ENCODE data around the gene METTL5. TPM values are rescaled to one million over a fixed set of nuclear protein-coding genes. Genes with fewer than 3 reads are reported as not detected.

METTL5 gene
- total and polyA plus RNA-seq, 11 donors, result 50.8 to 120 (median 69.8) TPM

GRCh38 chr2:169798718-169799592 is 25.8 kb downstream of the METTL5 start, which contains the start of gene SSB:
SSB (plus strand) TSS chr2:169798871; CDS start chr2:169800961, 2,090 bp downstream.
- peak within 1 kb of the TSS; percentile 65 to 98 (median 84) for H3K4me3 ChIP-seq
- peak within 1 kb of the TSS; percentile 74 to 91 (median 79) for H3K27ac ChIP-seq
- H3K4me1 ChIP-seq, result peaks cover 0 to 31% (median 7%) of the 10 kb centered on the region in 12 donors
- TF ChIP-seq POLR2A (IDR thresholded peaks at IDR 0.05) (peak in 1 of 2 donors; percentile 76), CTCF (IDR thresholded peaks at IDR 0.05) (peak in 1 of 12 donors; percentile 17)
- no peaks in the 10 kb centered on the region for H3K27me3 ChIP-seq
- ATAC-seq (peak; percentile 100), DNase-seq (peak; percentile 93 to 97 (median 96))
- WGBS, 4 donors, result 0% methylated on average over 58 to 67 of the region's 67 CpGs
- intact Hi-C loops (cut with DNase I), result loop anchor here in 3 of 10 donors (10.0 kb wide), 3 partner anchors 104 to 274 kb away; partner anchors contain the start of genes CFAP210 (in 1 of the 3), PHOSPHO2 (in 1 of the 3) and PPIG (in 1 of the 3)
- H3K9me3 ChIP-seq, result no peaks in the 10 kb centered on the region
- peaks cover 0 to 32% (median 28%) of the 10 kb centered on the region in 9 donors for H3K36me3 ChIP-seq

- peak overlapping the region; percentile 20 to 91 (median 79) for H3K27ac ChIP-seq
- WGBS, 4 donors, result 10 to 20% (median 14%) methylated on average over 4 of the region's 4 CpGs
- peaks cover 0 to 27% (median 23%) of the 10 kb centered on the region in 9 donors for H3K36me3 ChIP-seq
- DNase-seq (no peak), ATAC-seq (no peak)
- TF ChIP-seq POLR2A (IDR thresholded peaks at IDR 0.05) (no peak), CTCF (IDR thresholded peaks at IDR 0.05) (no peak)
- peaks cover 0 to 31% (median 7%) of the 10 kb centered on the region in 12 donors for H3K4me1 ChIP-seq
- H3K9me3 ChIP-seq, result no peaks in the 10 kb centered on the region
- intact Hi-C loops (cut with DNase I), result loop anchor here in 3 of 10 donors (10.0 kb wide), 3 partner anchors 104 to 274 kb away; partner anchors contain the start of genes CFAP210 (in 1 of the 3), PHOSPHO2 (in 1 of the 3) and PPIG (in 1 of the 3)
- peak overlapping the region; percentile 65 to 98 (median 84) for H3K4me3 ChIP-seq
- H3K27me3 ChIP-seq, result no peaks in the 10 kb centered on the region
Measured at GRCh38 chr2:169798397-169798717, 26.3 kb downstream of the METTL5 start.

DNA sequence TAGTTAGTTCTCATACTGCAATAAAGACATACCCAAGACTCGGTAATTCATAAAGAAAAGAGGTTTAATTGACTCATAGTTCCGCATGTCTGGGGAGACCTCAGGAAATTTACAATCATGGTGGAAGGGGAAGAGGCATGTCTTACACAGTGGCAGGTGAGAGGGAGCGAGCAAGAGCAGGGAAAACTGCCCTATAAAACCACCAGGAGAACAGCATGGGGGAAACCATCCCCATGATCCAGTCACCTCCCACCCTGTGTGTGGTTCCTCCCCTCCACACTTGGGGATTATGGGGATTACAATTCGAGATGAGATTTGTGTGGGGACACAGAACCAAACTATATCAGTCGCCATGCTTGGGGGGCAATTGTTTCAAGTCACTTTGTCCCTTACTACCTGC is 27.1 kb downstream of the METTL5 start:
- H3K27me3 ChIP-seq, result no peaks in the 10 kb centered on the region
- ATAC-seq, result no peak
- H3K36me3 ChIP-seq, result peaks cover 0 to 20% (median 17%) of the 10 kb centered on the region in 9 donors
- H3K4me3 ChIP-seq, result no peak overlapping the region
- DNase-seq, result no peak
- TF ChIP-seq CTCF (IDR thresholded peaks at IDR 0.05), result no peak
- no peak for TF ChIP-seq POLR2A (IDR thresholded peaks at IDR 0.05)
- intact Hi-C loops (cut with DNase I), result loop anchor here in 3 of 10 donors (10.0 kb wide), 3 partner anchors 103 to 273 kb away; partner anchors contain the start of genes CFAP210 (in 1 of the 3), PHOSPHO2 (in 1 of the 3) and PPIG (in 1 of the 3)
- no peak overlapping the region for H3K27ac ChIP-seq
- no peaks in the 10 kb centered on the region for H3K9me3 ChIP-seq
- H3K4me1 ChIP-seq, result peaks cover 0 to 28% (median 7%) of the 10 kb centered on the region in 12 donors
- 82 to 89% (median 89%) methylated on average over 5 of the region's 5 CpGs for WGBS, 4 donors

GRCh38 chr2:169796441-169796840 is 28.3 kb downstream of the METTL5 start:
- DNase-seq (no peak), ATAC-seq (no peak)
- TF ChIP-seq POLR2A (IDR thresholded peaks at IDR 0.05), result no peak
- TF ChIP-seq CTCF (IDR thresholded peaks at IDR 0.05), result no peak
- Histone ChIP-seq H3K27ac (no peak overlapping the region), H3K36me3 (peaks cover 0 to 8% (median 6%) of the 10 kb centered on the region in 9 donors), H3K4me3 (no peak overlapping the region), H3K9me3 (no peaks in the 10 kb centered on the region), H3K27me3 (no peaks in the 10 kb centered on the region), H3K4me1 (peaks cover 0 to 19% (median 7%) of the 10 kb centered on the region in 12 donors)
- intact Hi-C loops (cut with DNase I), result loop anchor here in 3 of 10 donors (10.0 kb wide), 3 partner anchors 102 to 272 kb away; partner anchors contain the start of genes CFAP210 (in 1 of the 3), PHOSPHO2 (in 1 of the 3) and PPIG (in 1 of the 3)
- 77 to 83% (median 81%) methylated on average over 6 of the region's 6 CpGs for WGBS, 4 donors
